Stimulated activated CD8-positive, alpha-beta memory T cell treated with anti-CD3 and anti-CD28 coated beads, Interleukin-15, amount 100 ng/mL, for 24 hours (primary cell): Measurements from ENCODE around the gene ARHGAP4.

ENCODE experiments used
- DNase-seq: peaks from one replicate; pipeline ENCODE4 v3.0.0-alpha.2; 2020; ENCODE audit warnings: low read depth

Gene ARHGAP4

DNA sequence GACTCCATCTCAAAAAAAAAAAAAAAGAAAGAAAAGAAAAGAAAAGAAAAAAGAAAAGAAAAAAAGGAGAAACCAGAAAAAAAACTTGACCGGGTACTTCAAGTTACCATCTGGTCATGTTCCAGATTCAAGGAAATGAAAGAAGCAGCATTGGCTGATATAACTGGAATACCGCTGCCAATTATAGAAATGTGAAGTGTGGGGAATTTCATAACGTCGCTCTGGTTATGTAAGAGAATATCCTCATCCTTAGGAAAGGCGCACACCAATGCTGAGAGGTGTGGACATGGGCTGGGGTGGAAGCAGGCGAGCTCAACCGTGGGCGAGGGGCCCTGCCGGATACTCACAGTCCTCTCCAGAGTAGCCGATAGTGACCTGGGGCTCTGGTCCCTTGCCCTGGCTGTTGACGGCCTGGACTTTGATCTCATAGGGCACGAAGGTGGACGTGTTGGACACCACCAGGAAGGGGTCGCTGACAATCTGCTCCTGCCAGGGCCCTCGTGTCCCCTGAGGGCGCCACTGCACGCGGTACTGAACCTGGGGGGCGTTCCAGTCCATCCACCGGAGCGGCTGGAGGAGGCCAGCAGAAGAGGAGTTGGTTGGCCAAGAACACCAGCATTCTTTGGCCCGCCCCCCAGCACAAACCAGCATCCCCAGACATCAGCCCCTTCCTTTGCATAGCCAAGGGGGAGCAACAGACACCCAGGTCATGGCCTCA is 59.6 kb downstream of the ARHGAP4 start:
- no peak for DNase-seq

GRCh38 chrX:153865685-153866084 is 60.4 kb downstream of the ARHGAP4 start:
- no peak for DNase-seq

DNA sequence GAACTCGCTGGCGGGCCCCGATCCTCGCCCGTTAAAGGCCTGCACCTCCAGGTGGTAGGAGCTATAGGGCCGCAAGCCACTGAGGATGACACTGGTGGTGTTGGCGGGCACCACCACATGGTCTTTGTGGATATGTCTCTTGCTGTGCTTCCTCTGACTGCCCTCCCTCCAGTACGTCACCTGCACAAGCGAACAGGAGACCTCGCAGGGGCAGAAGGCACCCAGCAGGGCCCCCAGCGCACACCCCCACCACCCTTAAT is 60.8 kb downstream of the ARHGAP4 start:
- no peak for DNase-seq

DNA sequence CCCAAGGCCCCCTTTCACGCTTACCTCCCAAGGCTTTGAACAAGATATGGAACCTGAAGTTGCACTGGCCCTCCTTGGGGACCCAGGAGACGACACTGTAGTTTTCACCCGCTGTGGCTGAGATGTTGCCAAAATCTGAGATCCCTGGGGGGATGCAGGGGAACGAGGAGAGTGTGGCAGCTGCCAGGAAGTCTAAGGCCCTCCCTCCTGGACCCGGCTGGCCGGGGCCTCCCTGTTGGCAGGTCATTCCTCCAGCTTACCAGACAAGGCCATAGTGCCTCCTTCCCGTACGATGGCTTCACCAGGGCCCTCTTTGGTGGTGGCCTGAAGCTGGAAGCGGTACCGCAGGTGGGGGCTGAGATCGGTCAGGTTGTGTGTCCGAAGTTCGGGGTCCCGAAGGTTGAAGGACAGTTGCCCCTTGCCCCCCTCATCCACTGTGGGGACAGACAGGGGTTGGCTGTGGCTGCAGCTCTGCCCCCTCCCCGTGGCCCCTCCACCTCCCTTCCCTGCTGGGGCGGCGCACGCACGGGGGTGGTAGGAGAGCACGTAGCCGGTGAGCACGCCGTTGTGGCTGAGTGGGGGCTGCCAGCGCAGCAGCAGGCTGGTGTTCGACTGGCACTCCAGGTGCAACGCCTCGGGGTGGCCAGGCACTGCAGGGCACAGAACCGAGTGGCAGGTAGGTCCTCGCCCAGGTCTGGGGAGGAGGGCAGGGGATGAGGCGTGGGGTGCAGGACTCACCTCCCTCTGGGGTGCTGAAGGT is 61.3 kb downstream of the ARHGAP4 start:
- DNase-seq, result no peak

DNA sequence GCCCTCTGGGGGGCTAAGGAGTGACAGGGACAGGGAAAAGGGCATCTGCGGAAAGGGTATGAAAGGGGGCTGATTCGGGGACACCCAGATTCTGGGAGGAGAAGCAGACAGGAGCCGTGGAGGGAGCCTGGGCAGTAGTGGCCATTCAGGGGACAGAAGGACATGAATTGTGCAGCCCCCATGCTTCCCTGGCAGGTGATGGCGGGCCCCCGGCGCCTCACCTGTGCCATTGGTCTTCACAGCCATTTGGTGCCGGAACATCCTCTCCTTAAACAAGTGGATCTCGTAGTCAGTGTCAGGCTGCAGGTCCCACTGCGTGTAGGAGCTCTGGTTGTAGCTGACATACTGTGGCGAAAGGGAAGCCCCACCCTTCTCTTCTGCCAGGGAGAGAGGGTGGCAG is 62.0 kb downstream of the ARHGAP4 start:
- no peak for DNase-seq

DNA sequence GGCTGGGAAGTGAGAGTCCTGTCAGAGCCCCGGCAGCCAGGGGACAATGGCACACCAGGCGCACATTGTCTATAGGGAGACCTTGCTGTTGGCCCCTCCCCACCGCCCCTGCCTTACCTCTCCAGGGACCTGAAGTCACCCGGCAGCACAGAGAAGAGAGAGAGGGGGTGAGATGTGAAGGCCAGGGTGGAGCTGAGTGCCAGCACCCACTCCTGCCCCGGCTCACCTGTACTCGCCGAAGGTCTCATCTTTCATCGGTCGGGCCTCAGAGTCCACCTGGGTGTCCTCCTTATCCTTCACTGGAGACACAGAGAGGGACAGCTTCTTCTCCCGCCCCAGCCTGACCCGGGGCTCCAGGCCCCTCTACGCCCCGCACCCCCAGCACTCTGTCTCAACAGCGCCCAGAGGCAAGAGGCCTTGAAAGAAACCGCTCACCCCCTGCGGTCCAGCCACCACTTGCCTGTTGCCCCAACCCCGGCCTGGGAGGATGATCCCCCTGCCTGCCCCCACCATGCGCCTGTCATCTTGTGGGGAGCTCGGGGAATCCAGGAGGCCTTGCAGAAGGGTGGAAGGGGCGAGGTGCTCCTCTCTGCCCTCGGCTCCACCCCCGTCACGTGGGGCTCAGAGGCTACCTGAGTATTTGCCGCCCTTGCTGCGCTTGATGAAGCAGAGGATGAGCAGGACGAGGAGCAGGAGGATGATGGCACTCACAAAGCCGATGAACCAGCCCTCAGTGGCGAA is 62.6 kb downstream of the ARHGAP4 start:
- no peak for DNase-seq

GRCh38 chrX:153862369-153863250 is 63.5 kb downstream of the ARHGAP4 start:
- no peak for DNase-seq

DNA sequence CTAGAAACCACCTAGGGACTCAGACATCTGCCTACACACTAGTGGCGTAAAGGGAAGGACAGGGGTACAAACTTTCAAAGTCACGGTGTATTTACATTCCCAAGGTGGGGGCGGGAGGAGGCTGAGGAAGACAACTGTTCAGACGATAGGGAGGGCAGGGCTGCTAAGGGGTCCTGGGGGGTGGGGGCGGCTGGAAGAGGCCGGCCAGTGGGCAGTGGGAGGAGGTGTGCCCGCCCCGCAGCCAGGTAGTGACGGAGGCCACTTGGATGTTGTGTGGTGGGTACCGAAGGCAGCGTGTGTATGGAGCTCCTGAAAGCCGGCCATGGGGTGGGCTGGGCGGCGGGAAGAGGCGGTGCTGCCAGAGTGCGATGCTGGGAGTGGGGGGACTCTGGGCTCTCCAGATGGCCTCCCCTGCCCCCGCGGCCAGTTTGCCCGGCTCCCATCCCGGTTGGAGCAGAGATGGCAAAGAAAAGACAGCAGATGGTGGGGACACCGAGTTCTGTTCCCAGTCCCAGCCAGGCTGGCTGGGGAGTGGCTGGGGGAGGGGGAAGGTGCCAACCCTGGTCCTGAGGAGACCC is 64.2 kb downstream of the ARHGAP4 start:
- DNase-seq, result no peak

- no peak for DNase-seq
These were observed 64.9 kb downstream of the ARHGAP4 start for GRCh38 chrX:153861151-153861550.
